HG03025 (cell line): Measurements from ENCODE around the gene TEX10.
"Not testable (repeated sequence)": the region's sequence is repeated elsewhere in the genome, so short reads cannot be mapped to it uniquely, and the experiment has no call there.

Source experiments
- ATAC-seq: cut with Tn5 transposase; IDR thresholded peaks from one replicate; pipeline ENCODE4 v1.9.1; 2021; ENCODE audit warnings: mild to moderate bottlenecking, moderate library complexity; ENCODE audit not compliant: unreplicated experiment, low FRiP score

TEX10 gene

GRCh38 chr9:100351508-100351907 is 1.2 kb downstream of the TEX10 start:
- no peak for ATAC-seq

GRCh38 chr9:100350188-100350587 is 2.6 kb downstream of the TEX10 start:
- ATAC-seq = no peak

- ATAC-seq = no peak
Observed at GRCh38 chr9:100346836-100347235, 5.9 kb downstream of the TEX10 start.

GRCh38 chr9:100341889-100342288 is 10.9 kb downstream of the TEX10 start:
- no peak for ATAC-seq

- ATAC-seq = no peak
Observed at GRCh38 chr9:100340224-100340623, 12.5 kb downstream of the TEX10 start.

- ATAC-seq = not testable (repeated sequence)
Observed at GRCh38 chr9:100338736-100339135, 14.0 kb downstream of the TEX10 start.

GRCh38 chr9:100324594-100325200 is 28.0 kb downstream of the TEX10 start:
- no peak for ATAC-seq

- ATAC-seq = no peak
Observed at GRCh38 chr9:100322954-100323536, 29.7 kb downstream of the TEX10 start.

GRCh38 chr9:100317706-100318105 is 35.0 kb downstream of the TEX10 start:
- no peak for ATAC-seq

GRCh38 chr9:100315561-100315960 is 37.2 kb downstream of the TEX10 start:
- no peak for ATAC-seq

- ATAC-seq = no peak
Observed at GRCh38 chr9:100309992-100310391, 42.8 kb downstream of the TEX10 start.

GRCh38 chr9:100308965-100309564 is 43.7 kb downstream of the TEX10 start:
- no peak for ATAC-seq

- no peak for ATAC-seq
Observed at GRCh38 chr9:100307080-100307479, 45.7 kb downstream of the TEX10 start.

- no peak for ATAC-seq
Observed at GRCh38 chr9:100306283-100306682, 46.5 kb downstream of the TEX10 start.

- no peak for ATAC-seq
Observed at GRCh38 chr9:100303747-100304146, 49.0 kb downstream of the TEX10 start.

- no peak for ATAC-seq
Observed at GRCh38 chr9:100298378-100298777, 54.4 kb downstream of the TEX10 start.

- no peak for ATAC-seq
Observed at GRCh38 chr9:100296407-100296806, 56.3 kb downstream of the TEX10 start.

- no peak for ATAC-seq
Observed at GRCh38 chr9:100295240-100295639, 57.5 kb downstream of the TEX10 start.

GRCh38 chr9:100294806-100295205 is 57.9 kb downstream of the TEX10 start:
- ATAC-seq = no peak

GRCh38 chr9:100294341-100294740 is 58.4 kb downstream of the TEX10 start:
- no peak for ATAC-seq

GRCh38 chr9:100292414-100292813 is 60.3 kb downstream of the TEX10 start:
- ATAC-seq = no peak

- ATAC-seq = no peak
Observed at GRCh38 chr9:100290714-100291113, 62.0 kb downstream of the TEX10 start.
